Testis (tissue), 2 donors: ENCODE results near the gene PLA2G3.

ENCODE experiments used
- POLR2A ChIP-seq: fragments of 450-650 bp; IDR thresholded peaks from one replicate; pipeline ENCODE4 v1.6.1; 2017; ENCODE audit warnings: antibody characterized with exemption, mild to moderate bottlenecking, moderate library complexity
- TF ChIP-seq, protein P1 (sequence below), 3 experiments: fragments of 450-650 bp in 2 of 3; fragments of 200-600 bp in 1 of 3; sonication (generic) in 1 of 3; IDR thresholded peaks; one replicate each; pipeline ENCODE4 v1.5.1; 2016 to 2019; ENCODE audit warnings: antibody characterized with exemption in 3 of 3, mild to moderate bottlenecking in 2 of 3, moderate library complexity in 1 of 3

DNA sequence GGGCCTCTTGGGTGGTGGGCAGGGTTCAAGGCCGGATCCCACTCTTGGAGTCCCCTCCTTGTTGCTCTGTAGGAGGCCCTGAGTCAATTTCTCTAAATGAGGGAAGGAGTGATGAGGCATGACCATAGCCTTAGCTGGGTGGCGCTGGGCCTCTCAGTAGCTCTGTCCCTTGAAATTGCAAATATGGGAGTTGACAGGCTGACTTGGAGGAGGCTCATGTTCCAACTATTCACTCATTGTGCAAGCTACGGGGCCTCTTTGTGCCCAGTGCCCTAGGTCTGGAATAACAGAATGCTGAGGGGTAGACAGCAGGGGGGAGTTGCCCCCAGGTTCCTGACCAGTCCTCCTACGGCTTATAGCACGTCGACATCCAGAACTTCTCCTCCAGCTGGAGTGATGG lies 40.9 kb downstream of the PLA2G3 start:
- TF ChIP-seq, protein P1, sequence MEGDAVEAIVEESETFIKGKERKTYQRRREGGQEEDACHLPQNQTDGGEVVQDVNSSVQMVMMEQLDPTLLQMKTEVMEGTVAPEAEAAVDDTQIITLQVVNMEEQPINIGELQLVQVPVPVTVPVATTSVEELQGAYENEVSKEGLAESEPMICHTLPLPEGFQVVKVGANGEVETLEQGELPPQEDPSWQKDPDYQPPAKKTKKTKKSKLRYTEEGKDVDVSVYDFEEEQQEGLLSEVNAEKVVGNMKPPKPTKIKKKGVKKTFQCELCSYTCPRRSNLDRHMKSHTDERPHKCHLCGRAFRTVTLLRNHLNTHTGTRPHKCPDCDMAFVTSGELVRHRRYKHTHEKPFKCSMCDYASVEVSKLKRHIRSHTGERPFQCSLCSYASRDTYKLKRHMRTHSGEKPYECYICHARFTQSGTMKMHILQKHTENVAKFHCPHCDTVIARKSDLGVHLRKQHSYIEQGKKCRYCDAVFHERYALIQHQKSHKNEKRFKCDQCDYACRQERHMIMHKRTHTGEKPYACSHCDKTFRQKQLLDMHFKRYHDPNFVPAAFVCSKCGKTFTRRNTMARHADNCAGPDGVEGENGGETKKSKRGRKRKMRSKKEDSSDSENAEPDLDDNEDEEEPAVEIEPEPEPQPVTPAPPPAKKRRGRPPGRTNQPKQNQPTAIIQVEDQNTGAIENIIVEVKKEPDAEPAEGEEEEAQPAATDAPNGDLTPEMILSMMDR (IDR thresholded peaks at IDR 0.05): no peak
- no peak for TF ChIP-seq POLR2A
